Measurements from ENCODE around the gene SMIM14. TPM values are rescaled to one million over a fixed set of nuclear protein-coding genes. Genes with fewer than 3 reads are reported as not detected.

Gene SMIM14
- total RNA-seq, 1 experiment from 2014 or later, result 48.2 TPM

- Histone ChIP-seq H3K27me3 (ENCODE audit: control insufficient read depth, insufficient read depth, low read length) (no peaks in the 10 kb centered on the region), H3K36me3 (ENCODE audit: control insufficient read depth, insufficient read depth, low read length) (no peaks in the 10 kb centered on the region), H3K4me1 (ENCODE audit: control insufficient read depth, insufficient read depth, low read length) (no peaks in the 10 kb centered on the region), H3K27ac (ENCODE audit: low read length) (peak overlapping the region; percentile 7; the same call in 1 of the 2 replicates), H3K4me3 (ENCODE audit: low read depth in 2 of 2, low read length in 2 of 2) (no peak overlapping the region), H3K9me3 (ENCODE audit: control insufficient read depth, insufficient read depth, low read depth, low read length) (no peaks in the 10 kb centered on the region)
- intact Hi-C loops (cut with micrococcal nuclease; ENCODE audit: unreplicated experiment) (no loop called here), in situ Hi-C loops (cut with HindIII; ENCODE audit: low pct_unique_long_range_greater_than_20kb, low sequenced_read_pairs) (no loop called here)
- no peak for DNase-seq (ENCODE audit: low read depth, low spot score)
- TF ChIP-seq POLR2AphosphoS5 (IDR thresholded peaks at IDR 0.05; ENCODE audit: low read depth, low read length) (no peak), TCF7L2 (IDR thresholded peaks at IDR 0.05; ENCODE audit: low read depth, low read length) (no peak), SIN3A (IDR thresholded peaks at IDR 0.05; ENCODE audit: borderline replicate concordance, insufficient read depth, low read depth, low read length) (no peak)
- TF ChIP-seq, protein P1, sequence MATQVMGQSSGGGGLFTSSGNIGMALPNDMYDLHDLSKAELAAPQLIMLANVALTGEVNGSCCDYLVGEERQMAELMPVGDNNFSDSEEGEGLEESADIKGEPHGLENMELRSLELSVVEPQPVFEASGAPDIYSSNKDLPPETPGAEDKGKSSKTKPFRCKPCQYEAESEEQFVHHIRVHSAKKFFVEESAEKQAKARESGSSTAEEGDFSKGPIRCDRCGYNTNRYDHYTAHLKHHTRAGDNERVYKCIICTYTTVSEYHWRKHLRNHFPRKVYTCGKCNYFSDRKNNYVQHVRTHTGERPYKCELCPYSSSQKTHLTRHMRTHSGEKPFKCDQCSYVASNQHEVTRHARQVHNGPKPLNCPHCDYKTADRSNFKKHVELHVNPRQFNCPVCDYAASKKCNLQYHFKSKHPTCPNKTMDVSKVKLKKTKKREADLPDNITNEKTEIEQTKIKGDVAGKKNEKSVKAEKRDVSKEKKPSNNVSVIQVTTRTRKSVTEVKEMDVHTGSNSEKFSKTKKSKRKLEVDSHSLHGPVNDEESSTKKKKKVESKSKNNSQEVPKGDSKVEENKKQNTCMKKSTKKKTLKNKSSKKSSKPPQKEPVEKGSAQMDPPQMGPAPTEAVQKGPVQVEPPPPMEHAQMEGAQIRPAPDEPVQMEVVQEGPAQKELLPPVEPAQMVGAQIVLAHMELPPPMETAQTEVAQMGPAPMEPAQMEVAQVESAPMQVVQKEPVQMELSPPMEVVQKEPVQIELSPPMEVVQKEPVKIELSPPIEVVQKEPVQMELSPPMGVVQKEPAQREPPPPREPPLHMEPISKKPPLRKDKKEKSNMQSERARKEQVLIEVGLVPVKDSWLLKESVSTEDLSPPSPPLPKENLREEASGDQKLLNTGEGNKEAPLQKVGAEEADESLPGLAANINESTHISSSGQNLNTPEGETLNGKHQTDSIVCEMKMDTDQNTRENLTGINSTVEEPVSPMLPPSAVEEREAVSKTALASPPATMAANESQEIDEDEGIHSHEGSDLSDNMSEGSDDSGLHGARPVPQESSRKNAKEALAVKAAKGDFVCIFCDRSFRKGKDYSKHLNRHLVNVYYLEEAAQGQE (IDR thresholded peaks at IDR 0.05; ENCODE audit: insufficient read depth in 1 of 2, low read depth in 2 of 2, low read length in 1 of 2), result no peak
- TF ChIP-seq, protein P2, sequence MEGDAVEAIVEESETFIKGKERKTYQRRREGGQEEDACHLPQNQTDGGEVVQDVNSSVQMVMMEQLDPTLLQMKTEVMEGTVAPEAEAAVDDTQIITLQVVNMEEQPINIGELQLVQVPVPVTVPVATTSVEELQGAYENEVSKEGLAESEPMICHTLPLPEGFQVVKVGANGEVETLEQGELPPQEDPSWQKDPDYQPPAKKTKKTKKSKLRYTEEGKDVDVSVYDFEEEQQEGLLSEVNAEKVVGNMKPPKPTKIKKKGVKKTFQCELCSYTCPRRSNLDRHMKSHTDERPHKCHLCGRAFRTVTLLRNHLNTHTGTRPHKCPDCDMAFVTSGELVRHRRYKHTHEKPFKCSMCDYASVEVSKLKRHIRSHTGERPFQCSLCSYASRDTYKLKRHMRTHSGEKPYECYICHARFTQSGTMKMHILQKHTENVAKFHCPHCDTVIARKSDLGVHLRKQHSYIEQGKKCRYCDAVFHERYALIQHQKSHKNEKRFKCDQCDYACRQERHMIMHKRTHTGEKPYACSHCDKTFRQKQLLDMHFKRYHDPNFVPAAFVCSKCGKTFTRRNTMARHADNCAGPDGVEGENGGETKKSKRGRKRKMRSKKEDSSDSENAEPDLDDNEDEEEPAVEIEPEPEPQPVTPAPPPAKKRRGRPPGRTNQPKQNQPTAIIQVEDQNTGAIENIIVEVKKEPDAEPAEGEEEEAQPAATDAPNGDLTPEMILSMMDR (IDR thresholded peaks at IDR 0.05), result no peak
- BruUV-seq (replicated peaks), result no TSS peak
- ChIA-PET CTCF (interaction anchor here (1.7 kb wide), 1 partner anchor 99 kb away, joined by 3 read pairs; no protein-coding TSS in a partner anchor), POLR2A (no interaction called here)
- no peak for ATAC-seq
These were observed 69.9 kb downstream of the SMIM14 start for GRCh38 chr4:39568805-39569204.

- intact Hi-C loops (cut with micrococcal nuclease; ENCODE audit: unreplicated experiment) (no loop called here), in situ Hi-C loops (cut with HindIII; ENCODE audit: low pct_unique_long_range_greater_than_20kb, low sequenced_read_pairs) (no loop called here)
- H3K9me3 ChIP-seq (ENCODE audit: control insufficient read depth, insufficient read depth, low read depth, low read length), result no peaks in the 10 kb centered on the region
- ChIA-PET POLR2A (interaction anchor here (0.6 kb wide), 1 partner anchor 40 kb away, joined by 3 read pairs; no protein-coding TSS in a partner anchor), CTCF (no interaction called here)
- ATAC-seq (no peak), DNase-seq (ENCODE audit: low read depth, low spot score) (no peak)
- no peak overlapping the region for H3K4me3 ChIP-seq (ENCODE audit: low read depth in 2 of 2, low read length in 2 of 2)
- BruUV-seq (replicated peaks), result no TSS peak
- H3K27me3 ChIP-seq (ENCODE audit: control insufficient read depth, insufficient read depth, low read length), result no peaks in the 10 kb centered on the region
- no peaks in the 10 kb centered on the region for H3K4me1 ChIP-seq (ENCODE audit: control insufficient read depth, insufficient read depth, low read length)
- H3K36me3 ChIP-seq (ENCODE audit: control insufficient read depth, insufficient read depth, low read length), result no peaks in the 10 kb centered on the region
- TF ChIP-seq, protein P1 (IDR thresholded peaks at IDR 0.05; ENCODE audit: insufficient read depth in 1 of 2, low read depth in 2 of 2, low read length in 1 of 2), result no peak
- TF ChIP-seq POLR2AphosphoS5 (IDR thresholded peaks at IDR 0.05; ENCODE audit: low read depth, low read length), result no peak
- TF ChIP-seq TCF7L2 (IDR thresholded peaks at IDR 0.05; ENCODE audit: low read depth, low read length), result no peak
- TF ChIP-seq, protein P2 (IDR thresholded peaks at IDR 0.05), result no peak
- TF ChIP-seq SIN3A (IDR thresholded peaks at IDR 0.05; ENCODE audit: borderline replicate concordance, insufficient read depth, low read depth, low read length), result no peak
- 0 out of 2 replicates have a peak overlapping the region, but pooled peaks have one; percentile 20 for H3K27ac ChIP-seq (ENCODE audit: low read length)
These were observed 72.6 kb downstream of the SMIM14 start for GRCh38 chr4:39565878-39566600.
